Esophagus (tissue), 2 donors: ENCODE data around the gene CCT6A. TPM values are rescaled to one million over a fixed set of nuclear protein-coding genes. Genes with fewer than 3 reads are reported as not detected.
"Not testable (repeated sequence)": the region's sequence is repeated elsewhere in the genome, so short reads cannot be mapped to it uniquely, and the experiment has no call there.

ENCODE experiments used
- H3K27ac ChIP-seq, 2 donors: one replicate each; pipeline ENCODE4 v1.5.1; 2013; ENCODE audit warnings: low read depth in 2 of 2, mild to moderate bottlenecking in 2 of 2, inconsistent platforms in 1 of 2, low read length in 1 of 2, moderate library complexity in 1 of 2
- H3K27me3 ChIP-seq, 2 donors: one replicate each; pipeline ENCODE4 v1.6.1; 2013; ENCODE audit warnings: low read length in 2 of 2, control low read depth in 1 of 2, mild to moderate bottlenecking in 1 of 2; ENCODE audit not compliant: insufficient read depth in 2 of 2, control insufficient read depth in 1 of 2
- H3K36me3 ChIP-seq, 2 donors: one replicate each; pipeline ENCODE4 v1.6.1; 2013; ENCODE audit warnings: low read length in 1 of 2; ENCODE audit not compliant: control insufficient read depth in 2 of 2, insufficient read depth in 2 of 2
- H3K4me1 ChIP-seq, 2 donors: one replicate each; pipeline ENCODE4 v1.6.1; 2013; ENCODE audit warnings: low read length in 1 of 2; ENCODE audit not compliant: control insufficient read depth in 2 of 2, insufficient read depth in 2 of 2
- H3K4me3 ChIP-seq, 2 donors: one replicate each; pipeline ENCODE4 v1.5.1; 2013; ENCODE audit warnings: low read length in 2 of 2, mild to moderate bottlenecking in 2 of 2, low read depth in 1 of 2, moderate library complexity in 1 of 2
- H3K9me3 ChIP-seq, 2 donors: one replicate each; pipeline ENCODE4 v1.6.1; 2013; ENCODE audit warnings: mild to moderate bottlenecking in 2 of 2, low read depth in 1 of 2, low read length in 1 of 2, moderate library complexity in 1 of 2; ENCODE audit not compliant: control insufficient read depth in 2 of 2, insufficient read depth in 1 of 2
- WGBS, 2 donors: extraction: QIAGEN DNeasy Blood & Tissue Kit; methylation state at CpG; one replicate each; pipeline ENCODE4 v1.1.7; 2013; 5-methylcytosine and 5-hydroxymethylcytosine counted together
- polyA plus RNA-seq, 2 donors: library from polyadenylated mRNA; stranded (reverse); fragments of 200-250 nt; gene quantifications; one replicate each; pipeline ENCODE4 v1.2.3, GENCODE V29; 2013
- donor health status: healthy with polysubstance abuse.
- donor health status: Bipolar disorder and iron deficiency.

CCT6A gene
- polyA plus RNA-seq, 2 donors: 133 to 157 TPM

GRCh38 chr7:56092388-56092787 lies 40.8 kb downstream of the CCT6A start:
- H3K36me3 ChIP-seq, H3K27me3 ChIP-seq, H3K4me1 ChIP-seq, H3K4me3 ChIP-seq, H3K9me3 ChIP-seq: not testable (repeated sequence)
- H3K27ac ChIP-seq: peak overlapping the region; percentile 21 to 50
- WGBS, 2 donors: 41 to 43% methylated on average over 6 of the region's 6 CpGs

GRCh38 chr7:56092789-56093531 lies 41.4 kb downstream of the CCT6A start, which contains the start of gene PHKG1:
Gene PHKG1 (minus strand): TSS chr7:56092952. CDS start chr7:56088941, 4,011 bp downstream.
- no peak within 1 kb of the TSS for H3K4me3 ChIP-seq
- 24 to 34% methylated on average over 19 of the region's 19 CpGs for WGBS, 2 donors
- peaks cover 0 to 3% of the 10 kb centered on the region in 2 donors for H3K4me1 ChIP-seq
- H3K9me3 ChIP-seq: no peaks in the 10 kb centered on the region
- no peaks in the 10 kb centered on the region for H3K27me3 ChIP-seq
- peak within 1 kb of the TSS; percentile 50 to 64 for H3K27ac ChIP-seq
- H3K36me3 ChIP-seq: peaks cover 0 to 4% of the 10 kb centered on the region in 2 donors

GRCh38 chr7:56097700-56098099 lies 46.1 kb downstream of the CCT6A start:
- Histone ChIP-seq H3K4me1 (peaks cover 0 to under 1% of the 10 kb centered on the region in 2 donors), H3K36me3 (peaks cover 0 to 11% of the 10 kb centered on the region in 2 donors), H3K27me3 (no peaks in the 10 kb centered on the region), H3K4me3 (no peak overlapping the region), H3K27ac (no peak overlapping the region), H3K9me3 (no peaks in the 10 kb centered on the region)
- 53% methylated on average over 5 of the region's 5 CpGs for WGBS, 2 donors

GRCh38 chr7:56098187-56099008 lies 46.8 kb downstream of the CCT6A start:
- H3K27me3 ChIP-seq, H3K9me3 ChIP-seq, H3K4me3 ChIP-seq, H3K4me1 ChIP-seq, H3K27ac ChIP-seq: not testable (repeated sequence)
- WGBS, 2 donors: 94 to 95% methylated on average over 8 of the region's 8 CpGs
- H3K36me3 ChIP-seq: peaks cover 0 to 13% of the 10 kb centered on the region in 2 donors

GRCh38 chr7:56099653-56100052 lies 48.1 kb downstream of the CCT6A start:
- H3K4me1 ChIP-seq: peaks cover 0 to under 1% of the 10 kb centered on the region in 2 donors
- no peaks in the 10 kb centered on the region for H3K9me3 ChIP-seq
- peaks cover 0 to 13% of the 10 kb centered on the region in 2 donors for H3K36me3 ChIP-seq
- no peak overlapping the region for H3K27ac ChIP-seq
- H3K4me3 ChIP-seq: no peak overlapping the region
- WGBS, 2 donors: 92 to 94% methylated on average over 3 of the region's 3 CpGs
- no peaks in the 10 kb centered on the region for H3K27me3 ChIP-seq

GRCh38 chr7:56104138-56104537 lies 52.6 kb downstream of the CCT6A start:
- H3K4me3 ChIP-seq, H3K27ac ChIP-seq, H3K4me1 ChIP-seq, H3K27me3 ChIP-seq, H3K9me3 ChIP-seq: not testable (repeated sequence)
- 85 to 95% methylated on average over 9 of the region's 9 CpGs for WGBS, 2 donors
- H3K36me3 ChIP-seq: peaks cover 0 to 13% of the 10 kb centered on the region in 2 donors

GRCh38 chr7:56105508-56105907 lies 53.9 kb downstream of the CCT6A start:
- Histone ChIP-seq H3K27me3 (no peaks in the 10 kb centered on the region), H3K4me1 (peaks cover 0 to 3% of the 10 kb centered on the region in 2 donors), H3K36me3 (peaks cover 0 to 6% of the 10 kb centered on the region in 2 donors), H3K9me3 (no peaks in the 10 kb centered on the region), H3K4me3 (peak overlapping the region; percentile 26 to 96), H3K27ac (peak overlapping the region; percentile 55 to 87)
- WGBS, 2 donors: 14 to 17% methylated on average over 6 of the region's 6 CpGs

- Histone ChIP-seq H3K27me3 (no peaks in the 10 kb centered on the region), H3K27ac (peak within 1 kb of the TSS; percentile 87 to 98), H3K4me1 (peaks cover 0 to 3% of the 10 kb centered on the region in 2 donors), H3K4me3 (peak within 1 kb of the TSS; percentile 85 to 96), H3K9me3 (no peaks in the 10 kb centered on the region), H3K36me3 (peaks cover 0 to 3% of the 10 kb centered on the region in 2 donors)
- WGBS, 2 donors: 1 to 2% methylated on average over 57 of the region's 57 CpGs
Observed at GRCh38 chr7:56106108-56107073, 54.8 kb downstream of the CCT6A start, which contains the start of gene CHCHD2. Gene CHCHD2 (minus strand): TSS chr7:56106476. CDS start chr7:56106413, 63 bp downstream.

GRCh38 chr7:56107954-56108258 lies 56.3 kb downstream of the CCT6A start:
- H3K27ac ChIP-seq: no peak overlapping the region
- no peak overlapping the region for H3K4me3 ChIP-seq
- peaks cover 0 to under 1% of the 10 kb centered on the region in 2 donors for H3K36me3 ChIP-seq
- 96 to 98% methylated on average over 1 of the region's 1 CpG for WGBS, 2 donors
- H3K27me3 ChIP-seq: no peaks in the 10 kb centered on the region
- H3K4me1 ChIP-seq: peaks cover 0 to 3% of the 10 kb centered on the region in 2 donors
- no peaks in the 10 kb centered on the region for H3K9me3 ChIP-seq
